Stimulated activated CD4-positive, alpha-beta T cell treated with anti-CD3 and anti-CD28 coated beads, Interleukin-4, amount 100 ng/mL, for 24 hours (primary cell): ENCODE results near the gene ZNF558.
"Not testable (repeated sequence)": the region's sequence is repeated elsewhere in the genome, so short reads cannot be mapped to it uniquely, and the experiment has no call there.

Source experiments
- DNase-seq: peaks from one replicate; pipeline ENCODE4 v3.0.0-alpha.2; 2020

ZNF558 gene

GRCh38 chr19:8794823-8795222 lies 37.3 kb downstream of the ZNF558 start:
- no peak for DNase-seq

- not testable (repeated sequence) for DNase-seq
Measured at GRCh38 chr19:8773587-8773986, 58.5 kb downstream of the ZNF558 start.

GRCh38 chr19:8769265-8769664 lies 62.8 kb downstream of the ZNF558 start:
- DNase-seq, result not testable (repeated sequence)

DNA sequence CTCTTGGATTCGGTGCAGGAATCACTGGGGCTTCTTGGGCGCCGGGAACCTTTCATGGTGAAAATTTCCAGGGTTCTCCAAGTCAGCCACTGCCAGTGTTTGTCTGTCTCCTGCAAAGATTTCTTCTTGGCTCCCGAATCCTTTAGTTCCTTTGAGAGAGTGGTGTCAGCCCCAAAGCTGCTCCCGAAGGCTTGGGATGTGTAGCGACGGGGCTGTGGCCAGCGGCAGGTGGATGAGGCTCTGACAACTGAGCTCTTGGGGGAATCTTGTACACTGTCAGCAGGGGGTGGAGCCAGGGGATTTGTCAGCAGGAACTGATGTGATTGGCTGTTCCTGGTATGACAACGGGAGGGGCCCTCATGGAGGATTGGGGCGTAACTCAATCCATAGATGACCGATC lies 64.8 kb downstream of the ZNF558 start:
- not testable (repeated sequence) for DNase-seq
